Activated T-helper 1 cell treated with Interleukin-2 at 50 U/mL for 16 hours (primary cell): ENCODE data around the gene PPP1R14D.

ENCODE experiments used
- DNase-seq: peaks from one replicate; pipeline ENCODE4 v3.0.0-alpha.2; 2020; ENCODE audit warnings: low read depth

PPP1R14D gene

DNA sequence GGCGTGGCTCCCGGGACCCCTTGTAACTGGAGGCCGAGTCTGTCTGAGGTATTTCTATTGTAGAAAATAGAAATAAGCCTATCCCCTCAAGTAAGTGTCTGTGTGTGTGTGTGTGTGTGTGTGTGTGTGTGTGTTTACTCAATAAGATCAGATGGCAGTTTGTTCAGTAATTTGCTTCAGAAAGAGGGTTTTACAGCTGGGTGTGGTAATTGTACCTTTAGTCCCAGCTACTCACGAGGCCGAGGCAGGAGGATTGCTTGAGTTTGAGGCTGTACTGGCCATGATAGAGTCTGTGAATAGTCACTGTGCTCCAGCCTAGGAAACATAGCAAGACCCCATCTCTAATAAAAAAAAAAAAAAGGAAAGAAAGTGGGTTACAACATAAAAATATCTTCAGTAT lies 24.0 kb upstream of the PPP1R14D start:
- DNase-seq = no peak

DNA sequence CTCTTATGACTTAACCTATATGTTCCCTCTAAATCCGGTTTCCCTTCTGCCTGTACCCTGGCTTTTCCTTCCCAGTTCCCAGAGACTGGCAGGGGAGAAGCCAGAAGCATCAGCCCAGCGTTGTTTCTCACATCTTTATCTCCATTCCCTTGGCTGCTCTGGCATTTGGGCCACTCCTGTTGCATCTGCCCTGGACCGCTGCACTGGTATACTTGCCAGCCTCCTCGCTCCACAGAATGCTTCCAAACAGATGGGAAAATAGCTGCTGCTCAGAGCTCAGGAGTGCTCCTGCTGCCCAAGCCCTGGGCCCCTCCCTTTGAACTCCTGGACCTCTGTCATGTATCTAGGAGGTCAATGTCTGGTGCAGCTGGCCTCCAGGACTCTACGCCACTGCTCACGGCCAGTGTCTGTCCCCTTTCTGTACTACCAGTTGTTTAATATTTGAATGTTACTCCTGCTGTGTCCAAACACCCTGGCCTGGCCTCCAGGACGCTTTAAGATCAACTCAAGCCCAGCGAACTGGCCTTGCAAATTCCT lies 22.1 kb upstream of the PPP1R14D start:
- DNase-seq = no peak

DNA sequence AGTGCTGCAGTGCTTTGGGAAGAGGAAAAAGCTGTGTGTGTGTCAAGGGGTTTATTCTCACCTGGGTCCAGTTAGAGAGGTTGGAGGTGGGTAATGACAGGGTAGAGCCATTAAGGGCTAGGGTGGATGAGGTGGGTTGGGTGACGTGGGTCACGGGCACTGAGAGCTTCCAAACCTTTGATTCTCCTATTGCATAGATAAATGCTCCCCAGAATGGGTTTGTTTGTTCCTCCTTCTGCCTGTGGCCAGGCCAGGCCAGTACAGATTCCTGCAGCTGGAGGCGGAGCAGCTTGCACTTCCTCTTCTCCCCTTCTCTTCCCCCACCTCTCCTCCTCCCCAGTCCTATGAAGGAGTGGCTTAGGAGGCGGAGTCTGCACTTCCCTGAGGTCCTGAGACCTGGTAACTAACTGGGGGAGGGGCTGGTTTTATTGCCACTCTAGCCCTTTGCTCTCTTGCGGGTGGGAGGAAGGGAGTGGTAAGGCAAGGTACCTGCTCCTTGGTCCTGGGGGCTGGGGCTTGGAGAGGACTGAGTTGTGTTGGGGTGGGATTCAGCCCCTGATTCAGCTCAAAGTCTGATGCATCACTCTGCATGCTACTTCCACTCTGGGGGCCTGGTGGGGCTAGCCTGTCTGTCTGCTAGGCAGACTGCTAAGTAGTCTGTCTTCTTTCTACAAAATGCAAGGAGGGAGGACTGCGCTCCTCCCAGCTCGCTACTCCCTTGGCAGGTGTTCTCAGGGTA lies 18.9 kb upstream of the PPP1R14D start:
- DNase-seq = no peak

DNA sequence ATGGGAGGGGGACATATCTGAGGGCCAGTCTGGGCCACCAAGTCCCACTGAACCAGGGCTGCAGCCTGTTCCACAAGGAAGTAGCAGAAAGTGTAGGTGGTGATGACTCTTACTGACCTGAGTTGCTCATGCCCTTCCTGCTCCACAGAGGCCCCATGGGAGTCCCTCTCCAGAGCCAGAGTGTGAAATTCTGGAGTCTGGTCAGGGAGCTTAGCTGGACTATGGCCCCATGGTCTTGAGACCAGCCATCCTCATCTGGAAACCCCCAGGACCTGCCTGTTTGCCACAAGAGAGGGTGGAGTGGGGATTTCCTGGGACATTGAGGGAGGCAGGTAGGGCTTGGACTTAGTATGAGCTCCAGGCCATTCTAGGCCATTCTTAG lies 18.3 kb upstream of the PPP1R14D start:
- no peak for DNase-seq

DNA sequence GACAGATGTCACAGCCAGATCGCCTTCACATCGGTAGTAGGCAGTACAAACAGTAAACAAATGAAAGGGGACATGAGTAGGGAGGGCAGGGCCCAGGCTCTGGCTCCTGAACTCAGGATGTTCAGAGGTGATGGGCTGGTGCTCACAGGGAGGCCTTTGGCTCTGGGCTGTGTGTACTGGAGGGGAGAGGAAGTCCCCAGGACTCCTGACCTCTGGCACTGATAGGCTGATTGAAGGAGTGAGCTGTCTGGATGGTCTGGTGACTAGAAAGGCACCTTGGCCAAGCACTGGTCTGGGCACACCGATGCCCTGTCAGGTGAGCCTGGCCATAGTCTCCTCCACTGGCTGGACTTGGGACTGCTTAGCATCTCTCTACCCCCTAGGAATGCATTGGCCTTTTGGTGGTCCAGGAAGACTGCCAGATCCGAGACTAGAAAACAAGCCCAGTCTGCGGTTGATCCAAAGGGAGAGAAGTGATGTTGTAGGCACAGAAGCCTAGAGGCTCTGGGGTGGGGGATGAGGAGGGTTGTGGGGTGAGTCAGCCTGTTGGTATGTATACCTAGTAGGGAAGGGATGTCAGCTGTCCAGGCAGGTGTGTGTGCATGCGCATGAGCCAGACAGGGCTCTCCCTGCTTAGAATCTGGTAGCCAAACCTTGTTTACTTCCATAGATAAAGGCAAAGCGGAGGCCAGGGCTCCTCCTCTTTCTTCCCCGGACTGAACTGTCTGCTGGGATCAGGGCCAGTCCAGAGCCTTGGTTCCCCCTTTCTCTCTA lies 17.2 kb upstream of the PPP1R14D start:
- no peak for DNase-seq

DNA sequence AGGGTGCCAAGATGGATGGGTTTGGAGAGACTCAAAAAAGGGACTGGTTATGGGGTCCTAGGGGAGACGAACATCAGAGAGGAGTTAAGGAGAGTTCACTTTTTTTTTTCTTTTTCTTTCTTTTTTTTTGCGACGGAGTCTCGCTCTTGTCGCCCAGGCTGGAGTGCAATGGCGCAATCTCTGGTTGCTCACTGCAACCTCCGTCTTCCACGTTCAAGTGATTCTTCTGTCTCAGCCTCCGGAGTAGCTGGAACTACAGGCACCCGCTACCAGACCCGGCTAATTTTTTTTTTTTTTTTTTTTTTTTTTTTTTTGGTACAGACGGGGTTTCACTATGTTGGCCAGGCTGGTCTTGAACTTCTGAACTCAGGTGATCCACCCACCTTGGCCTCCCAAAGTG lies 16.5 kb upstream of the PPP1R14D start:
- DNase-seq = no peak

DNA sequence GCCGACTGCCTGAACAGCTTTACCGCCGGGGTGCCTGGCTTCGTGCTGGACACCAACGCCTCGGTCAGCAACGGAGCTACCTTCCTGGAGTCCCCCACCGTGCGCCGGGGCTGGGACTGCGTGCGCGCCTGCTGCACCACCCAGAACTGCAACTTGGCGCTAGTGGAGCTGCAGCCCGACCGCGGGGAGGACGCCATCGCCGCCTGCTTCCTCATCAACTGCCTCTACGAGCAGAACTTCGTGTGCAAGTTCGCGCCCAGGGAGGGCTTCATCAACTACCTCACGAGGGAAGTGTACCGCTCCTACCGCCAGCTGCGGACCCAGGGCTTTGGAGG lies 16.2 kb upstream of the PPP1R14D start:
- DNase-seq = peak; percentile 4

DNA sequence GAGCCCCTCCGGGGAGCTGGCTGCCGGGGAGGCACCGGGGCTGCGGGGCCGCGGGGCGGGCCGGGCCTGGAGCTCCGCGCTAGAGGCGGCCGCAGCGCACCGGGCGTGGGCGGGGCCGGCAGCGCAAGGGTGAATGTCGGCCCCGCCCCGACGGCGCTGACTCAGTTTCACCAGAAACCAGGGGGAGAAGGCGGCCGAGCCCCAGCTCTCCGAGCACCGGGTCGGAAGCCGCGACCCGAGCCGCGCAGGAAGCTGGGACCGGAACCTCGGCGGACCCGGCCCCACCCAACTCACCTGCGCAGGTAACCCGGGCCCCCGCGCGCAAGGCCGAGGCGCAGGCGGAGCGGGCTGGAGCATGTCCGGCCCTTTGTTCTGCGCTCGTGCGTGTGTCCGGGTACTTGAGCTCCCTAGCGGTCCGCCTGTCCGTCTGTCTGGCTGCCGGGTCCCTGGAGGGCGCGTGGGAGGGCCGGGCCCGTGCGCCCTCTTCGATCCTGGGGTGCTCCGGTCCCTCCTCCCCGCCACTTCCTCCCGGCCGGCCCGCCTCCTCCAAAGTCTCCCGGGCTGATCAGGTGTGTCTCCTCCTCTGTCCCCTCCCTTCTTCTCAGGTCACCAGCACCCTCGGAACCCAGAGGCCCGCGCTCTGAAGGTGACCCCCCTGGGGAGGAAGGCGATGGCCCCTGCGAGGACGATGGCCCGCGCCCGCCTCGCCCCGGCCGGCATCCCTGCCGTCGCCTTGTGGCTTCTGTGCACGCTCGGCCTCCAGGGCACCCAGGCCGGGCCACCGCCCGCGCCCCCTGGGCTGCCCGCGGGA lies 15.6 kb upstream of the PPP1R14D start, which contains the start of gene SPINT1:
Gene SPINT1 (plus strand): TSS at position 164 of the 811 bp plus-strand sequence. CDS start 507 bp downstream, at position 671.
- DNase-seq = peak; percentile 17

DNA sequence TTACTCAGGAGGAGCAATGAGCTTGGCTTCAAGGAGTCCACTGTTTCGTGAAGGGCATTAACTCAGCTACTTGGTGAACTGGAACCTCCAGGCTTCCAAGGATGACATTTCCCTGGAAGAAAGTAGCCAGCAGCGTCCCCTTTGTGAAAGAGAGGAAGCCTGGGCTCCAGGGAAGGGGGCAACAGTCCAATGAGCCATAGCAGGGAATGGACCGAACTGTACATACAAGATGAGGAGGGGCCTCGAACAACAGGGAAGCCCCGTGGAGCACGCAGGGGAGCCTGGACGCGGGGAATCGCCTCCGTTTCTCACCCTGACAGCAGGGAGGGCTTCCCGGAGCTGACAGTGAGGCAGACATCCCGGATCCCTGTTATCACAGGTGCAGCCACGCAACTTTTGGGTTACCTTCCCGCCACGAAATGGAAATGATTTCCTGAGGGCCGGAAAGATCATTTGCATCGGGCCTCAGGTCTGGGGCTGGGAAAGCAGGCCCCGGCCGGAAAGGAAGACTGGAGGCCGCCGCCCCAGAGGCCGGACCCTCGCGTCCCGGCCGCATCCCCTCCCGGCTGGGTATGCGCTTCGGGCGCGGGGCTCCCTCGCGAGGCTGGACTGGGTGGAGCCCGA lies 14.9 kb upstream of the PPP1R14D start:
- DNase-seq = no peak

DNA sequence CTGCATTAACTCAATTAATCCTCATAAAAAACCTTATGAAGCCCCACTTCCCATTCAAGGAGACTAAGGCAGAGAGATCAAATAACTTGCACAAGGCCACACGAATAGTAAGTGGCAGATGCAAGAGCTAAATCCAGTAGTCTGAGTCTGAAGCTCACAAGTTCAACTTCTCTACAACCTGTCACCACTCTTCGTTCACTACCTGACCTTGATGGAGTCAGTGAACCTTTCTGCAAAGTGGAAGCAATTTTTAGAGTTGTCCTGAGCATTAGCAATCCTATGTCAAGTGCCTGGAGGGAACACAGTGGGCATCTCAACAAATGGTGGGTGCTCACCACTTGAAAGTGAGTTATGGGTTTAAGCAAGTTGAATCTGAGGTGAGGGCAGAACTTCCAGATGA lies 13.2 kb upstream of the PPP1R14D start:
- no peak for DNase-seq

DNA sequence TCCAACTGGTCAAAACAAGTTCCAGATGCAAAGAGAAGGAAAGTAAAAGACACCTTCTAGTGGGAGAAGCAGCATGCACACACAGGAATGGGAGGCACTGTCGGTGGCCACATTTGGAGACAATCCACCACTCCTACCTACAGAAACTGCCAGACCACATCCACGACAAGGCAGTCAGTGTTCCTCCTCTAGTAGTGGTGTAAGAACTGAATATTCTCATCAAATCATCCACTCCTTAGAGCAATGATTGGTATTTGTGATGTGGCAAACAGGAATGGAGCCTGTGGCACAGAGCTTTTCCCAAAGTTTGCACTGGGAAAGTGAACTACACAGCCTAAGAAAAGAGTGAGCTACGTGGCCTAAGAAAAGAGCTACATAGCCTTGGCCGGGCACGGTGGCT lies 10.2 kb upstream of the PPP1R14D start:
- no peak for DNase-seq

DNA sequence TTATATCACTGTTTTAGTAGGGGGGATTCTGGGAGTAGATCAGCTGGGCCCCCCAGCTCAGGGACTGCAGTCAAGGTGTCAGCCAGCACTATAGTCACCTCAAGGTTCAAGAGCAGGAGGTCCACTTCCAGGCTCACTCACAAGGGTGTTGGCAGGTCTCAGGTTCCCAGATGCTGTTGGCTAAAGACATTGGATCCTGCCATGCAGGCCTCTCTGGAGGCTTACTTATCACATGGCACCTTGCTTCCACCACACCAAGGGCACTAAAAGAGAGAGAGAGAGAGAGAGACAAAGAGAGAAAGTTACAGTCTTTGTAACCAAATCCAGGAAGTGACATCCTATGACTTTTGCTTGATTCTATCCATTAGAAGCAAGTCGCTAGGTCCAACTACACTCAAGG lies 7.5 kb upstream of the PPP1R14D start:
- DNase-seq = no peak

DNA sequence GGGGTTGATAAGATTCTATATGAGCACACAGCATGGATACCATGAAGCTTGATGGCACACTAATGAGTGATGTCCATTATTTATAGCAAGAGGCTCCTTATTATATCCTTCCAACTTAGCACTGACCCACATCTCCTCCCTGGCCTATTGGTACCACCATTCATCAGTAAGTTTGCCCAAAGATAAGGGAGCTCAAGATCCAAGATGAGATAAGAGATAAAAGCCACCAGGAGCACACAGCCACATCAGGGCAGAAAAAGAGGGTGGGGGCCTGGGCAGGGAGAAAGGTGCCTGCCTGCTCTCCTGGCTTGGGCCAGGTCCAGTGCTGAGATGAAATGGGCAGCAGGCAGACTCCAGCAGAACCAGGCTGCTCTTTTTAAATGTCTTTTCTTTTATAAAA lies 4.4 kb upstream of the PPP1R14D start:
- DNase-seq = no peak

DNA sequence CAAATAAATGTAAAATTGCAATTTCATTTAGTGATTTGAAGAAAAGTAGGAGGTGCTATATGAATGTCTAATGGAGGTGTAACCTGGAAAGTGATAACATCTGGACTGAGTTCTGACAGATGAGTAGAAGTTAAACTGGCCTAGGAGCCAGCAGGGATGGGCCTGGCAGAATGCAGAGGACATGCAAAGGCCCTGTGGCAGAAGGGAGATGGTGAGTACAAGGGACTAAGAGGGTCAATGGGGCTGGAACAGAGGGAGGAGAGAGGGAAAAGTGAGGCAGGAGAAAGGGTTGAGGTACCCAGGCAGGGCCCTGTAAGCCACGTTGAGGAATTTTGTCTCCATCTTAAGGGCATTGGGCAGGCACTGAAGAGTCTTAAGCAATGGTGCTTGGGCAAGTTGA lies 3.4 kb upstream of the PPP1R14D start:
- DNase-seq = no peak

DNA sequence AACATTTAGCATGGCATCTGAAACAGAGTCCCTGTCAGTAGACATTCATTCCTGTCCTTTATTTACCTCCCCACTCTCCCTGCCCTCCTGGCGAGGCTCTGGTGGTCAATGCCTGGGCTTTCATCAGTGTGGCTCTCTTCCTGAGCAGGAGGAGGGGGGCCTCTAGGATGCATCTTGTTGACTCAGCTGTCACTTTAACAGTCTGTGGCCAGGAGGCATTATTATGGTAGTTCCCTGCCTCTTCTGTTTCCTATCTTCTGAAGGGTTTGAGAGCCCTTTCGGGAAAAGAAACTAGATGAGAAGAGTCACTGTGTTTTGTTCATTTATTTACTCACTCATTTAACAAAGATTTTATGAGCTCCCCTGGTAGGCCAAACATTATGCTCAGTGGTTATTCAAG lies 2.4 kb upstream of the PPP1R14D start:
- no peak for DNase-seq

DNA sequence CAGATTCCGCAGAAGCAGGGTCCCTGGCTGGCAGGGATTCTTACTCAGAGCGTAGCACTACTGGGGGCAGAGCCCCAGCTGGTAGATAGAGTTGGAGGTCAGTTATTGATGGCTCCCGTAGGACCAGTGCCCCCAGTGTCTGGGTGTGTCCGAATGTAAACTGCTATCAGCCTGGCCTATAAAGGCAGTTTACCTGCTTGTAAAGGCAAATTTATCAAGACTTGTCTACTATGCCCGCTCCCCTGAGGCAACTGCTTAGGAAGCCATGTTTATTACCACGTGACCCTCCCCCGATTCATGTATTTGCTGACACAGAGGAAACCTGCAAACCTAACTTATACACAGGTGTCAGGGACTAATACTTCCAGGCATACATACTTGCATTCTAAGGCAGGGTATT lies 607 bp upstream of the PPP1R14D start:
- no peak for DNase-seq

DNA sequence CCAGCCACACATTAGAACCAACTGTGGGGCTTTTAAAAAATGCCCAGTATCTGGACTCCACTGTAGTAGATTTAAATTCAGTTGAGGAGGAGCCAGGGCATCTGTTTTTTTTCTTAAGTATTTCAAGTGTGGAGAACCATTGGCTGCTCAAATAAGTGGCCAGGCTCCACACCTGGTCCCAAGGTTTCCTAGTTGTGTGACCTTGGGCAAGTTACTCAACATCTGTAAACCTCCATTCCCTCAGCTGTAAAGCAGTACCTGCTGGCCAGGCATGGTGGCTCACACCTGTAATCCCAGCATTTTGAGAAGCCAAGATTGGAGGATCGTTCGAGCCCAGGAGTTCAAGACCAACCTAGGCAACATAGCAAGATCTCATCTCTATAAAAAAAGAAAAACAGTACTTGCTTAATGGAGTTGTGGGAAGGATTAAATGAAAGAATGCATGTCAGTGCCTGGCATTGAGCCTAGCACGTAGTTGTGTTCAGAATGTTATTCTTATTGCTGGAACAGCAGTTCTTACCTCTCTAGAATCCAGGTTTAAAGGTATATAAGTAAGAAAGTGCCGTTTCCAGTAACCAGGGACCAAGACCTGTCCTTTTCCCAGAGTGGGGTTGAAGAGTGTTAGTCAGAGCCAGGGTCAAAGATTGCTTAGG lies 2.0 kb downstream of the PPP1R14D start:
- no peak for DNase-seq

DNA sequence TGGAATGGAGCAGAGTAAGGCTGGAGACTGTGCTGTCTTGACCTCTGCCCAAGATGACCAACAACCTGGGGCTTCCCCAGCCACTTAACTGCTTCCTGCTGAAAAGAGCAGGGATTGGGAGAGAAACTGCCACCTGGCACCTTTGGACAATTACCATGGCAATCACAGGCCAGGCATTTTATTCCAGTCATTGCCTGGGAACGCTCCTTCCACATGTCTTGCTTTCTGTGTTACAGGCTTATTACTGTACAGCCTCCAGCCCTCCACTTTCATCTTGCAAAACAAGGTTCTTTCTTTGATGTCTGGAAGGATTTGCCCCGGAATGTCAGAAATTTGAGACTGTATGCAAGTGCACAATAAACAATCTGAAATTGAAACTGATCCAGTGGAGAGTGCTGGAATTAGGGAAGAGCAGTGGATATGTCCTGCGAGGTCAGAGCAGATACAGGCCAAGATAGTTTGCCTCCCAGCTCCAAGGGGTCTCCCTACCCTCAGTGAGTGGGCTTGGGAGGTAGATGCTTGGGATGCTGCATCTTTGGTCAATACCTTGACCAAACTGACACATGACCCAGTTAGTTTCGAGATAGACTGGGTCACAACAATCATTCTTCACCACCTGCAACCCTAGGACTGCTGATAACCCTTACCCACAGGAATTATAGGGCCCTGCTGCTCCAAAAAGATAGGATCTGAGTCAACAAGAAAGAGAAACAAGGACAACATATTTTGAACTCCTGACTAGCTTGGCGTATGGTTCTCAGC lies 2.7 kb downstream of the PPP1R14D start:
- no peak for DNase-seq

DNA sequence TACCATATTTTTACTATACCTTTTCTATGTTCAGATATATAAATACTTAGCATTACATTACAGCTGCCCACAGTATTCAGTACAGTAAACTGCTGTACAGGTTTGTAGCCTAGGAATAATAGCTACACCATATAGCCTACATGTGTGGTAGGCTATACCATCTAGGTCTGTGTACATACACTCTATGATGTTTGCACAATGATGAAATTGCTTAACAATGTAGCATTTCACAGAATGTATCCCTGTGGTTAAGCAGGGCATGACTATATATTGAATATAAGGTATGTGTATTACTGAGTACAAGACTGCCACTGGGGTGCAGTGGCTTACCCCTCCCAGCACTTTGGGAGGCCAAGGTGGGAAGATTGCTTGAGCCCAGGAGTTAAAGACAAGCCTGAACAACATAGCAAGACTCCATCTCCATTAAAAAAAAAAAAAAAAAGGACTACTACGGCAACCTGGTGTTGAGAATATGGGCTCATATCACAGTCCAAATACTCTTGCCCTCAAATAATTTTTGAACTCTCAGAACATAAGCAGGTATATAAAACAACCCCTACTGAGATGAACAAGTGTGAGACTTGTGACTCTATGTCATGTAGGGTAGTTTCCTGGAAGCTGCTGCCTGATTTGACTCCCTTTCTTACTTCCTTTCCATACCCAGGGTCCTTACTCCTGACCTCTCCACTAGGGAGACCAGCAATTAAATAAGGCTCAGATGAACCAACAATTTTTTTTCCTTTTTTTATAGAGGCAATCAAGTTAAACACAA lies 4.8 kb downstream of the PPP1R14D start:
- no peak for DNase-seq

DNA sequence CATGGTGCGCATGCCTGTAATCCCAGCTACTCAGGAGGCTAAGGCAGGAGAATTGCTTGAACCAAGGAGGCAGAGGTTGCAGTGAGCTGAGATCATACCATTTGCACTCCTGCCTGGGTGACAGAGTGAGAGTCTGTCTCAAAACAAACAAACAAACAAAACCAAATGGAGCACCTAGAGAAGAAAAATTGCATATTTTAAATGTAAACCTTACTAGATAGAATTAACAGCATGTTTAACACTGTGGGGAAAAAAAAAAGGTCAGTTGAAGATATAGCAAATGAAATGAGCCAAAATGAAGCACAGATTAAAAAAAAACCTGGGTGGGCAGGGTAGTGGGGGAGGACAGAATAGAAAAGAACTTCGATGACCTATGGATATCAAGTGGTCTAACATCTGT lies 7.3 kb downstream of the PPP1R14D start:
- no peak for DNase-seq
